ELR (cell line): ENCODE results near the gene MEF2B.

ENCODE experiments used
- DNase-seq: peaks from one replicate; pipeline ENCODE4 v3.0.0-alpha.2; 2015; ENCODE audit warnings: low read depth

The MEF2B gene

DNA sequence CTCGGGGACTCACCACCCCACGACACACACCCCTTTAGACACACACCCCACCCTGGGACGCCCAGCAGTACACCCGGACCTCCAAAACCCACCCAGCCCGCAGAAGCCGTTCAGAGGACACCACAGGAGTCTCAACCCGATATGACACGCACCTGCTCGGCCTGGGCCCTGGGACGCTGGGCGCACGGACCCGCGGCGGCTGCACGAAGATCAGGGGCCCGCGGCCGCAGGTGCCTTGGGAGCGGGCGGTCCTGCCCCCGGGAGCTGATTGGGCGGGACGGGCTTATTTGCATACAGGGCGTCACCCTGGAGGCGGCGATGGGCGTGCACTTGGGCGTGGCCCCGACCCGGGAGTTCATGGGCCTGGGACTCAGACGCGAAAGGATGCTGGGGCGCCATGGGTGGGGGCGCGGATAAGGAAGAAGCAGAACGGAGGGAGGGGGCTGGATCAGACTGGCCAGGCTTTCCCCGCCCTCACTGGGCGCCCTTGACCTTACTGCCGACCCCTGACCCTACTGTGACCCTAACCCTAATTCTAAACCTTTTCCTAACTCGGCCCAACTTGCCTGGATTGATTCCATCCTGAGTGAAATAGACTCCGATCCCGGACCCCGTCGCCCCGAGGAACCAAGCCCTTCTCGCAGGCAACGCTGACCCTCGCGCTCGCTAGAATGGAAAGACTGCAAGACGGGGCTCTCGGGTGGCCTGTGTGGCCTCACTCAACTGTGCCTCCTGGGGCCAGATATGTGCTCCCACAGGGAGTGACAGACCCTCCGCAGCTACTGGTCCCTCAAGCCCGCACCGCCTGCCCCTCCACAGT is at the start of gene MEF2B:
TSS of gene MEF2B (minus strand) at position 211 of the 820 bp plus-strand sequence. CDS start 19,528 bp downstream, outside the sequence.
- peak; percentile 51 for DNase-seq

DNA sequence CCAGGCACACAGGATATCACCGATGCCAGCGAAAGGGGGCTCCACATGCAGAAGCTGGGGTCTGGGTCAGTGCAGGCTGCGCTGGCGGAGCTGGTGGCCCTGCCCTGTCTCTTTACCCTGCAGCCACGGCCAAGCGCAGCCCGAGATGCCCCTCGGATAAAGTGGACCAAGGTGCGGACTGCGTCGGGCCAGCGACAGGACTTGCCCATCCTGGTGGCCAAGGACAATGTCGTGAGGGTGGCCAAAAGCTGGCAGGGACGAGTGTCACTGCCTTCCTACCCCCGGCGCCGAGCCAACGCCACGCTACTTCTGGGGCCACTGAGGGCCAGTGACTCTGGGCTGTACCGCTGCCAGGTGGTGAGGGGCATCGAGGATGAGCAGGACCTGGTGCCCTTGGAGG is 48.8 kb upstream of the MEF2B start:
- no peak for DNase-seq

DNA sequence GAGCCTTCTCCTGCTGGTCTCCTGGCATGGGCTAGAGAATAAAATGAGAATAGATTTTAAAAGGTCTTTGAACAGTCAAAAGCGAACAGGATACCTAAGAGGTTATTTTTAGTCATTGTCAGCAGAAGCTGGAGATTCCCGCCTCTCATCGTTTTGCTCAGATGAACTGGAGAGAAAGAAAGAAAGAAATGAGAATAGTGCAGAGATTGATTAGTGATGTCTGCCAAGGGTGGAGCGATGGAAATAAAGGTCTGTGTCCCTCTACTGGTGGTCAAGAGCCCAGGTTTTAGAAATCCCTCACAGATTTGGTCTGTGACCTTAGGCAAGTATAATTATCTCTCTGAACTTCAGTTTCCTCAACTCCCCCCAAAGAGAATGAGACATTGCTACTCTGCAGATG is 47.0 kb upstream of the MEF2B start:
- peak; percentile 76 for DNase-seq

DNA sequence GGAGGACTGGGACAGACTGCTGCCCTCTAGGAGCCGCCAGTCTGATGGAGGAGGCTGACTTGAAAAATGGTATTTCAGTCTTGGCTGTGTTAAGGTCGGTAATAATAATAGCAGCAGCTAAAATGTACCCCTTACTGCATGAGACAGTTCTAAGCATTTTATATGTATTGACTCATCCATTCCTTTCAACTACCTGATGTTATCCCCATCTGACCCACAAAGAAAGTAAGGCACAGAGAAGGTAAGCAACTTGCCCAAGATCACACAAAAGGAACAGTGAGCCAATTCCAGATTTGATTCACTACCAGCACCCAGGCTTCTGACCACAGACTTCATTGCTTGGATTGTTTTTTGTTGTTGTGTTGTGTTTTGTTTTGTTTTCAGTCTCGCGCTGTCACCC is 45.7 kb upstream of the MEF2B start:
- DNase-seq = no peak

DNA sequence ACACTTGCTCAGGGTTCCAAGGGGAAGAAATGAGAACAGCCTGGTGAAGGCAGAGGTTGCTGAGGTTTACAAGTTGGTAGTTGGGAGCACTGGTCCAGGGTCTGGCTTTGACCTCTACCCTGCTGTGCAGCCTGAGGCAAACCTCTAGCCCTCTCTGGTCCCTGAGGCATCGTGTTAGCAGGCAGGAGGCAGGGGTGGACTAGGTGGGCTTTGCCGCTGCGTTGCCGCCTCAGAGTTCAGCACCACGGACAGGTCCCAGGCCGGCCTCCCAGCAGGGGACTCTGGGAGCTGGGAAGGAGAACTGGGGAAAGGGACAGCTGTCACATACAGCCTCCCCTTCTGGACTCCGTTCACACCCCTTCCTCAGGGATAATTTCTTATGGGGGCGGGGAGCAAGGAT is 44.8 kb upstream of the MEF2B start:
- peak; percentile 41 for DNase-seq

DNA sequence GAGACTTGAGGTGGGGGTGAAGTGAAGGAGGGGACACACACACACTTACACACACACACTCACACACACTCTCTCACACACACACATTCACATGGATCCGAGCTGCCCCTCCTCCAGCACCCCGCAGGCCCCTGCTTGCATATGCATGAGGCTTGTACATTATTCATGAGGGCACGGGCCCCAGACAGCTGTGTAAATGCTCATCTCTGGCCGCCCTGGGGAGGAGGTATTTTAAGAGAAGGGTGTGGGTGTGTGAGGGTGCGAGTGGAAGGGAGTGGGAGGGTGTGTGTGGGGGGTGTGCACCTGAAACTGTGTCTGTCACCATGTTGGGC is 44.1 kb upstream of the MEF2B start:
- DNase-seq = no peak

DNA sequence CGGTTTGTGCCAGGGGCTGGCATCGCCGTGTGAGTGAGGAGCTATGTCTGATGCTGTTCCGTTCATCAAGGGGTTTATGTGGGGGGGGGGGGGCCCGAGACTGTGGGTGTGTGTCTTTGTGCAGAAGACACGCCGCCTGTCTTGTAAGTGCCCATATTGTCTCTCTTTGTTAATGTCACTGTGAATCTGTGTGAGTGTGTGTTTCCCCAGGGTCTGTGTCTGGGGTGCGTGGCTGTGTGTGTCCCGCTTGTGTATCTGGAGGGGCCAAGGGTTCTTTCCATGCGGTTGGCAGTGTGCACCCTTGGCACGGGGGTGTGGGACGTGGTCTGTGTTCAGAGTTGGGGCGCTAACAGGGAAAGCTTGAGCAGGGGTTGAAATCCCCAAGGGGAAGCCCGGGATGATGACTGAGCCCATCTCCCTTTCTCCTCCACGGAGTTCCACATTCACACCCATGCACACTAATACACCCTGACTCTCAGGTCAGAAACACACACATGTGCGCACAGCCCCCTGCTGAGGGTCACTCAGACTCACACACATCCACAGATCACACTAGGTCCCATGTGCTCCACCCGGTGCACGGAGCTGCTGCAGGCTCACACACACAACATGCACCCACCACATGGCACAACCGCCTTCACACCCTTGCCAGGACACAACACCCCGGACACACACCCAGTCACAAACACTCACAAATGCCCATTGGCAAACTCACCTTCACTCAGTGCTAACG is 43.5 kb upstream of the MEF2B start:
- no peak for DNase-seq

DNA sequence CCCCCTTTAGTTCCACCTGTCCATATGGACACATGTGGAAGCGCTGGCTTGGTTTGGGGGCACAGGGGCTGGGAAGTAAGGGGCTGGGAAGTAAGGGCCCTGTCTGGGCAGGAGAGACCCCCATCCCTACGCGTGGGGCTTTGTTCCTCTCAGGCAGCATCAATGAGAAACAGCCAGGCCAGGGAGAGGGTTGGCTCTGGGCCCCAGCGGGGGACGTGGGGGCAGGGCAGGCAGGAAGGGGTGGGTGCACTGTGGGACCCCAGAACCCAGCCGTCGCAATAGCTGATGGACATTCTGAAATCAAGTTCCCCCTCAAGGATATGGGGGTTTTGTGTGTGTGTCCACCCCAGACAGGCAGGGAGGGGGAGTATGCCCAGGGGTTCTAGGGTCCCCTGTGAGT is 42.9 kb upstream of the MEF2B start:
- DNase-seq = no peak

DNA sequence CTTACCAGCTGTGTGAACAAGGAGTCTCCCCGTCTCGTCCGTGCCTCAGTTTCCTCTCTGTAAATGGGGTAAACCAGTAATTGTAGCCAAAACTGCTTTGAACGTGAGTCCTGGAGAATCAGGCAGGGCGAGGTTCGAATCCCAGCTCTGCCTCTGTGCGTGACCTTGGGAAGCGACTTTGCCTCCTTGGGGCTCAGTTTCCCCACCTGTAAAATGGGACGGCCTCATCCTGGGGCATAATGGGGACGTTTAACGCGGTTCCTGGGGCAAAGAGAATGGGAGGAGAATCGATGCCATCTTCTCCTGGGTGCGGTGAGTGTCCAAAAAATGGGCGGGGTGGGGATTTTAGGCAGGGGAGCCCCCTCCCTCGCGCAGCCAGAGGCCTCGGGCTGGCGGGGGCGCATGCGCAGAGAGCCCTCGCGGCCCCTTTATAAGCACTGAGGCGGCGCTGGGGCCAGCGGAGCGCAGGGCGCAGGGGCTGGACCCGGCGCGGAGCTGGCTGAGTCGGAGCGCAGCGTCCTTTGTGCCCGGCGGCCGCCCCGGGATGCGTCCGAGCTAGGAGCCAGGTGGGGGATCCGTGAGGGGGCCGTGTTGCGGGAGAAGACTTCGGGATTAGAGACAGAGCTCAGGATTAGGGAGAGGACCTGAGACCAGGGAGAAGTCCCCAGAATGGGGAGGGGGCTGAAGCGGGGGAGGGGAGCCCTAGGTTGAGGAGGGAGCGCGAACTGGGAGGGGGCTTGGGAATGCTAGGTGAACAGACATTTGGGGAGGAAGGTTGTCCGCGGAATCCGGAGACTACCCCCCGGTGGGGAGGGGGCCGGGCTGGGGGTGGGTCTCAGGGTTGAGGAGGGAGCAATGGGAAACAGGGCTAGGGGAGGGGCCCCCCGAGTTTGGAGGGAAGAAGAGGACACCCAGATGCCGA is 41.7 kb upstream of the MEF2B start, which contains the start of gene NCAN:
TSS of gene NCAN (plus strand) at position 460 of the 922 bp plus-strand sequence. CDS start 4,996 bp downstream, outside the sequence.
- no peak for DNase-seq

DNA sequence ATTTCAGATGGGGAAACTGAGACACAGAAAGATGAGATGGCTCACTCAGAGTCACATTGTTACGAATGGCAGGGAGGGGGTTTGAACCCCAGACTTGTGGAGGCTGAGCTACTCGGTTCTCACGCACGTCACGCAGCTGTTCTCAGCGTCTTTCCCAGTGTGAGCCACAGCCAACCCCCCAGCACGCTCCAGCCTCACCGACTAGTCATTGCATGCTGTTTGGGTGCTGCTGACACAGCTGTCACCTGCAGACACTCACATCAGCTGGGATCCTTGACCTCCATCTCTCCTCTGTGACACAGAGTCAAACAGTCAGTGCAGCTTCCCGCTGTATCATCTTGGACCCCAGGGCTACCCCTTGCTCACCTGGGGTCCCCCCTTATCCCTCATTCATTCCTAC is 39.3 kb upstream of the MEF2B start:
- DNase-seq = no peak

DNA sequence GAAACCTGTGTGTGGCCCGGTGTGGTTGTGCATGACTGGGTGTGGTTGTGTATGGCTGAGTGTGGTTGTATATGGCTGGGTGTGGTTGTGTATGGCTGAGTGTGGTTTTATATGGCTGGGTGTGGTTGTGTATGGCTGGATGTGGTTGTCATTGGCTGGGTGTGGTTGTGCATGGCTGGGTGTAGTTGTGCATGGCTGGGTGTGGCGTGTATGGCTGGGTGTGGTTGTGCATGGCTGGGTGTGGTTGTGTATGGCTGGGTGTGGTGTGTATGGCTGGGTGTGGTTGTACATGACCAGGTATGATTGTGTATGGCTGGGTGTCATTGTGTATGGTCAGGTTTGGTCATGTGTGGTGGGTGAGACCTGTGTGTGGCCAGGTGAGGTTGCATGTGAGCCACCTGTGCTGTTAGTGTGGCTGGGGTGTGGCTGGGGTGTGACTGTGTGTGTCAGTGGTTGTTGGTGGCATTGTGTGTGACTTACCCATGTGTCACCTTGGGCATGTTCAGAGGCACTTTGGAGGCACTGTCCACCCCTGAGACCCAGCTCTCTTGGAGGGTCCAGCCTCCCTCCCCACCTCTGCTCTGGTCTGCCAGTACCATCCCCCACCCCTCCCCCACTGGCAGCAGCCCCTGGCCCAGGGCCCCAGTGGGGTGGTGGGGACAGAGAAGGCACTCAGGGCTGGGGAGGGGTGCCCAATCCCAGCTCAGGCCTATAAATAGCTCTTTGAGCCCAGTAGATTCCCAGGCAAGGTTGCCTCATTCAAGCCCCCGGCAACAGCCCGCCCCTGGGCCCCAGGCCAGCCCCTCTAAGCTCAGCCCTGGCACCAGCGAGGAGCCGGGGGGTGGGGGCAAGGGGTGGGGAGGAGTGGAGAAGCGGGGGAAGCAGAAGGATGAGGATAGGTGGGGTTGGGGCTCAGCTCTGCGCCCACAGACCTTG is 37.8 kb upstream of the MEF2B start:
- no peak for DNase-seq

DNA sequence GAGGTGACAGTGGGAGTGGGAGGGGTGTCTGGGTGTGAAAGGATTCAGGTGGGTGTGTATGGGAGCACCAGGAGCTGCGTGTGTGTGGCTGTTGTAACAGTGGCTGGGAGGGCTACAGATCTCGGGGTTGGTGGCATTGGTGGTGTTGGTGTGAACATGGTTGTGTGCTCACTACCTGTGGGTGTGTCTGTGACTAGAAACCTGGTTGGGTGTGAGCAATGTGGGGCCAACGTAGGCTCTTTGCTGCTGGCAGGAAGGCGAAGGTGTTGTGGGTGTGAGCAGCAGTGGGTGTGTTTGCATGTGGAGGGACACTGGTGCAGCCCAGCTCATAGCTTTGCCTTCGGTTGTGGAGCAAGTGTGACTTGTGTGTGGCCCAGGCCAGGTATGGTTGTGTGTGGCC is 36.9 kb upstream of the MEF2B start:
- DNase-seq = no peak

DNA sequence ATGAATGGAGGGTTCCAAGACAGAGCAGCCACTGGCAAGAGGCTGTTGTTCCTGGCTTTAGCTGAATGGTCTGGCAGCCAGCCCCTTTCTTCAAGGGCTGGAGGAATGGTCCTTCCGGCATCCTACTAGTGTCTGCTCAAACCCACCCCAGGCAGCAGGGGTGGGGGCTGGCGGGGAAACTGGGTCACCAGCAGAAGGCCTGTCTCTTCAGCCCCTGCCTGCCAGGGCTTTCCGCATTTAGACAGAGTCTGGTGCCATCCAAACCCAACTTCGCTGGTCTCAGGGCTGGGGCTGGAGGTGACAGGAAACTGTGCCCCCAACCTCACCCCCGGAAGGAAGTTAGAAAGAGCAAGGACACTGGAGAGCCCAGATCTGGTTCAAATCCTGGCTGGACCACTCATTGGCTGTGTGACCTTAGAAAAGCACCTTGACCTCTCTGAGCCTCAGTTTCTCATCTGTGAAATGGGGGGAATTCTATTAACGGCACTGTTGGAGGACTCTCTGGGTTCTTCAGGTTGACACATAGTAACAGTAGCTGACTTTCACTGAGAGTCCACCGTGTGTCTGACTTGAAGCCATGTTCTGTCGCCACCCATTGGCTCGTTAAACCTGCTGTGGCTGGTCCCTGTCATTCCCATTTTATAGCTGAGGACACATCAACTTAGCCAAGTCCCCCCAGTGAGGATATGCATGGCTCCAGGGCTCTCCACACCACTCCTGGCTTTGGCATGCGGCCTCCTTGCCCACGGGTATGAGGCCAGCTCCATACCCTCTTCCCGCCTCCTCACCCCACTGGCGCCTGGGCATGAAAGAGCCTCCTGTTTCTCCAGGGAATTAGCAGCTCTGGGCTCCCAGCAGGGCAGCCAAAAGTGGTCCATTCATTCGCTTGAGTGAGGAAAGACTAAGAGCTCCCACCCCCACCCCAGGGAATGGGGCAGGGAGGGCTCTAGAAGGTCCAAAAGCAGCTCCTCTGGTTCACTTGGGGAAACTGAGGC is 35.6 kb upstream of the MEF2B start:
- no peak for DNase-seq

DNA sequence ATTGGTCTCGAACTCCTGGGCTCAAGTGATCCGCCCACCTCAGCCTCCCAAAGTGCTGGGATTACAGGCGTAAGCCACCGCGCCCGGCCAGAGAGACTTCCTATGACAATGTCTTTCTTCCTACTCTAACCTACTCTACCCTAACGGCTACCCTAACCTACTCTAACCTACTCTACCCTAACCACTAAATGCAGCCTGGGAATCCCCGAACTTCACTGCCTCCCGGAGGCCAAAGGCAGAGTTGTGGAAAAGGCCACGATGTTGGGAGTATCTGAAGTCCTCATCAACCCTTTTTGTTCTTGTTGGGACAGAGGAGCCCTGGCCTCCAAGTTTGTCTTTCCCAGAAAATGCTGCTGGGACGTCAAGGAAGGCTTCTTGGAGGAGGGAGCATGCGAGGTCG is 34.1 kb upstream of the MEF2B start:
- DNase-seq = no peak

DNA sequence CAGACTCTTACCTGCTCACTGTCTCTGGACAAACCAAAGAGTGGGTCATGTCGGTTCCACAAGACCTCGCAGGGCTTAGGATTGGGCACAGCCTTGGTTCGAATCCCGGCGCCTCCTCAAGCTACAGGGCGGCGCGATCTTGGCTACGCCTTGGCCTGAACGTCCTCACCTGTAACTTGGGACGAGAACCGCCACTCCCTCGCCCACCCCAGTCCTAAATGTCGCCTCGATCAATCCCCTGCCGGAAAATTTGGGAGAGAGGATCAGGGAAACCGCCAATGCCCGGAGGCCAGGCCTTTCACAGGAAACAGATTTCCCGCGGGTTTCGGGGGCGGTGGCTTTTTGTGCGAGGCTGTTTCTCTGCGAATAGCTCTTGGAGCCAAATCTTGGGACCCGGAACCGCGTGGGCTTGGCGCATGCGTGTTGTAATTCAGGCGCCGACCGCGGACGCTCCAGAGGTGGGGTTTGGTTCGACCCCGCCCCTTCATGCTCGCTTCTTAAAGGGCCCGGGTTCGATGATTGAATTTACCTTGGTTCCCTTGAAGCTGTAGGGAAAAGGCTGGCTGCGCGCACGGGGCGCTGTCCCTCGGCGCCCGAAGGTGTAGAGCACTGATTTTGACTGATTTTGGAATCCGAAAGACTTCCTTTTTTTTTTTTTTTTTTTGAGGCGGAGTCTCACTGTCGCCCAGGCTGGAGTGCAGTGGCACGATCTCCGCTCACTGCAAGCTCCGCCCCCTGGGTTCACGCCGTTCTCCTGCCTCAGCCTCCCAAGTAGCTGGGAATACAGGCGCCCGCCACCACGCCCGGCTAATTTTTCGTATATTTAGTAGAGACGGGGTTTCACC is 33.2 kb upstream of the MEF2B start, which contains the start of gene NR2C2AP:
TSS of gene NR2C2AP (minus strand) at position 403 of the 845 bp plus-strand sequence. CDS start at position 49, 354 bp downstream.
- peak; percentile 93 for DNase-seq

DNA sequence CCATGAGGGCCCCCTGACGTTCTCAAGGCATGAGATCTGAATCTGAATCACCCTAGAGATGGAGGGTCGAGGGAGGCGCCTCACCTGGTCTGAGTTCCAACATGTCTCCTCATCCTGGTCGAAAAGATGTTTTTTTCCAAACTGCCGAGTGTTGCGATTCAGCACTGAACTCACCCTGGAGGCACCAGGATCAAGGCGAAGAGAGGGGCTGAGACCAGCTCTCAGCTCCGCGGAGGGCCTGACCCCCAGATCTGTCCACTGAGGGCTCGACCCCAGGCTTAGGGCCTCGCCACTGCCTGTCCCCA is 32.6 kb upstream of the MEF2B start:
- DNase-seq = peak; percentile 31

DNA sequence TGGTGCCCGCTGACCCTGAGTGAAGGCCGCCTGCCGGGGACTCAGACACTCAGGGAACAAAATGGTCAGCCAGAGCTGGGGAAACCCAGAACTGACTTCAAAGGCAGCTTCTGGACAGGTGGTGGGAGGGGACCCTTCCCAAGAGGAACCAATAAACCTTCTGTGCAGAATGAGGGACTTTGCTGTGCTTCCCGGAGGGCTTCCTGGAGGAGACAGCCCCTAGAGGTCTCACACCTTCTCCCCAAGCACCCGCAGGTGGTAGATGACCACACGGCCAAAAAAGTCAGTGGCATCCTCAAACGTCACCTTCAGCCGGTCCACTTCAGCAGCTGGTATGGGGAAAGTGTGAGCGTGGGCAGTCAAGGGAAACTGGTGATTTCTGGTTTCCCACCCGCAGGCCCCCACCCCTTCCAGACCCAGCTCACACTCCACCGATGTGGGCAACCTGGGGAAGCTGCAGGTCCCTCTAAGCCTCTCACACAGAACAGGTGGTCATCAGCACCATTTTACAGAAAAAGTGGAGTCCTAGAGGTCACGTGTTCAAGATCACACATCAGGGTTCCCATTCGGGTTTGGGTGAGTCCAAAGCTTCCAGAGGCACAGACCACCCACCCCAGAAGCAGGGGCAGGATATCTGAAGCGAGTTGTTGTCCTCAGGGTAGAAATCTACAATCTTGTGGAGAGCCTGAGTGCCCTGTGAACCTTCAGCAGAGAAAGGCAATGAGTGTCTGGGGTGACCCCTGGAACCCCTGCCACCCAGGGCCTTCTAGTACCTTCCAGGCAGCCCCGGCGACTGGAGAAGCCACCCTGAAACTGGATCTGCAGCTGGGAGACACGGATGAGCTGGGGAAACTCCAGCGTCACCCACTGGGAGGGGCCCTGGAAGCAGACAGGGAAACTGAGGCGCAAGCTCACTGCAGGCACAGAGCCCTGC is 31.9 kb upstream of the MEF2B start:
- DNase-seq = no peak

DNA sequence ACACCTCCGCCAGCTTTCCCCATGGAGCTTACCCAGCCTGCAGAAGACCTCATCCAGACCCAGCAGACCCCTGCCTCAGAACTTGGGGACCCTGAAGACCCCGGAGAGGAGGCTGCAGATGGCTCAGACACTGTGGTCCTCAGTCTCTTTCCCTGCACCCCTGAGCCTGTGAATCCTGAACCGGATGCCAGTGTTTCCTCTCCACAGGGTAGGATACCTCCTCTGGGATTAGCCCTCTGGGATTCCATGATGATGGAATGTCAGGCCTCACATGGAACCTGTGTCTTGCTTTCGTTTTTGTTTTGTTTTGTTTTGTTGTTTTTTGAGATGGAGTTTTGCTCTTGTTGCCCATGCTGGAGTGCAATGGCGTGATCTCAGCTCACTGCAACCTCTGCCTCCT is 23.9 kb upstream of the MEF2B start:
- DNase-seq = no peak
